Activated CD8-positive, alpha-beta T cell treated with anti-CD3 and anti-CD28 coated beads, Interleukin-2, amount 10 ng/mL, durations not matched to agents 7 days and 5 days (primary cell): ENCODE results near the gene NMRAL1. TPM values are rescaled to one million over a fixed set of nuclear protein-coding genes. Genes with fewer than 3 reads are reported as not detected.
A peak's percentile ranks its signal among the peaks of the same experiment; 100 is the strongest.

Source experiments
- ATAC-seq: fragments of 150-1000 bp; cut with Tn5 transposase; one replicate; pipeline ENCODE4 v1.10.0; 2021; ENCODE audit warnings: moderate library complexity
- CTCF ChIA-PET: fragments of 350-600 bp; sonication (Branson Sonifier 250); formaldehyde crosslinking; loops from one replicate; lab custom pipeline; 2021; ENCODE audit warnings: antibody characterized with exemption; lab: Charles Lee
- POLR2A ChIA-PET: fragments of 350-600 bp; sonication (Branson Sonifier 250); formaldehyde crosslinking; loops from one replicate; lab custom pipeline; 2021; ENCODE audit warnings: antibody characterized with exemption; lab: Charles Lee
- DNase-seq: peaks from one replicate; pipeline ENCODE4 v3.0.0-alpha.2; 2020
- H3K27ac Mint-ChIP-seq: one replicate; pipeline ENCODE4 v1.8.0; 2021; ENCODE audit warnings: mild to moderate bottlenecking, mixed read lengths
- H3K27me3 Mint-ChIP-seq: one replicate; pipeline ENCODE4 v1.8.0; 2021; ENCODE audit warnings: low read depth, mixed read lengths
- H3K36me3 Mint-ChIP-seq: one replicate; pipeline ENCODE4 v1.8.0; 2021; ENCODE audit warnings: low read depth, mixed read lengths
- H3K4me1 Mint-ChIP-seq: one replicate; pipeline ENCODE4 v1.8.0; 2021; ENCODE audit warnings: low read depth, mixed read lengths
- H3K4me3 Mint-ChIP-seq: one replicate; pipeline ENCODE4 v1.8.0; 2021; ENCODE audit warnings: mild to moderate bottlenecking, mixed read lengths
- H3K9me3 Mint-ChIP-seq: one replicate; pipeline ENCODE4 v1.8.0; 2022; ENCODE audit warnings: mixed read lengths; ENCODE audit not compliant: insufficient read depth
- total RNA-seq, 2 experiments: library from RNA; stranded (reverse); gene quantifications; one replicate each; pipeline ENCODE4 v1.2.3, GENCODE V29; 2021

The NMRAL1 gene
- total RNA-seq, 2 experiments from 2014 or later = 53.6 to 55.6 TPM

DNA sequence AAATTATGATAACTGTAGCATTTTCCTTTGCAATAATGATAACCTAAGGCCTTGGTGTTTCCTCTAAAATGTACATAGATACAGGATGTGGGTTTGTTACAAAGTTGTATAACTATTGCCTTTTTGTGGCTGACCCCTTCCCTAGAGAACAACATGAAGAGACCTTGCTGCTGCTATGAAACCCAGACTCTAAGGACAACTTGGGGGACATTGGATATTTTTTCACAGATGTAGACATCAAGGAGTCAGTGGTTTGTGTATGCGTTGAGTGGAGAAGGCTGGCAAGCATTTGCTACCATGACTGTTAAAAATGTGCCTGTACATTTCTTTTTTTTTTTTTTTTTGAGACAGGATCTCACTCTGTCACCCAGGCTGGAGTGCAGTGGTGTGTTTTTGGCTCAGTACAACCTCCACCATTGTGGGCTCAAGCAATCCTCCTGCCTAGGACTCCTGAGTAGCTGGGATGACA, 14.1 kb upstream of the NMRAL1 start:
- CTCF ChIA-PET = interaction anchor here (1.2 to 4.6 kb wide), 6 partner anchors 12 to 60 kb away, joined by 7 to 47 read pairs (median 24); partner anchors contain the start of gene HMOX2
- Mint-ChIP-seq H3K4me3 (peak overlapping the region; percentile 64), H3K27ac (peak overlapping the region; percentile 92), H3K9me3 (no peaks in the 10 kb centered on the region), H3K36me3 (peaks cover 63% of the 10 kb centered on the region), H3K27me3 (no peaks in the 10 kb centered on the region), H3K4me1 (peaks cover 64% of the 10 kb centered on the region)
- DNase-seq = peak; percentile 52
- POLR2A ChIA-PET = interaction anchor here (1.2 to 2.8 kb wide), 5 partner anchors 11 to 23 kb away, joined by 3 to 12 read pairs (median 9); partner anchors contain the start of gene HMOX2
- ATAC-seq = peak; percentile 77

GRCh38 chr16:4487955-4488498, 13.6 kb upstream of the NMRAL1 start:
- Mint-ChIP-seq H3K4me3 (peak overlapping the region; percentile 64), H3K9me3 (no peaks in the 10 kb centered on the region), H3K36me3 (peaks cover 63% of the 10 kb centered on the region), H3K27ac (peak overlapping the region; percentile 92), H3K27me3 (no peaks in the 10 kb centered on the region), H3K4me1 (peaks cover 62% of the 10 kb centered on the region)
- DNase-seq (peak; percentile 35), ATAC-seq (peak; percentile 68)
- ChIA-PET POLR2A (interaction anchor here (0.7 to 3.2 kb wide), 5 partner anchors 11 to 22 kb away, joined by 3 to 31 read pairs (median 9); partner anchors contain the start of gene HMOX2), CTCF (interaction anchor here (0.7 to 4.6 kb wide), 6 partner anchors 11 to 128 kb away, joined by 3 to 47 read pairs (median 12); partner anchors contain the start of gene HMOX2)

DNA sequence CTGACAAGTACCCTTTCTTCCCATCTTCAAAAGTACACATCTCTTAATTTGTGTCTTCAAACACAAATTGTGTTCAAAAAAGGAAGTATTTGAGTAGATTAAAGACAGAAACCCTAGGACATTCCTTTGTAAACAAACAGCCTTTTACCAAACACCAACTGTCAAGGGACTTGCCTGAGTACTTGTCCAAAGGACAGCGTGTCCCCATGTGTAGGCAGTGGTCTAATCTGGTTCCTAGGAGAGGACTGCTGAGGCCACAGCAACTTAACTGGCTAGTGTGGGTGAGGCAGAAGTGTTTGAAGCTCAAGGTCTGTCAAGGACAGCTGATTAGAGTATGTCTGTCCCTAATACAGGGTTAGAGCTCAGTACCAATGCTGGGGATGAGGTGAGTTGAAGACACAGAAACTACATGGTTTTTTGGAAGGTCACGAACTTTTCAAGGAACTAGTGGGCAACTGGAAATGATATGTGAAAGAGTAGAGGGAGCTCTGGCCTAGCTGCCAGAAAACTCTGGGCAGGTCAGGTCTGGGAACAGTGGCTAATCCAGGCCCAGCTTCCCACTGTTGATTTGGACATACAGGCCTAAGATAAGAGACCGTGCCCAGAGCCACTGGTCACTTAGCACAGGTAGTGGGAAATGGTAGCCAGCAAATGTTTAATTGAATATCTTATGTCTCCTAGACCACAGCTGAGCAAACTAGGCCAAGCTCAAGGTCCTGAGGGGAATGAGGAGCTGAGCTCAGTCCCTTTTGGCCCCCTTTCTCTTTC, 11.9 kb upstream of the NMRAL1 start:
- Mint-ChIP-seq H3K27me3 (no peaks in the 10 kb centered on the region), H3K27ac (peak overlapping the region; percentile 92), H3K36me3 (peaks cover 65% of the 10 kb centered on the region), H3K9me3 (no peaks in the 10 kb centered on the region), H3K4me3 (no peak overlapping the region), H3K4me1 (peaks cover 76% of the 10 kb centered on the region)
- no peak for ATAC-seq
- ChIA-PET CTCF (interaction anchor here (0.7 to 4.6 kb wide), 4 partner anchors 10 to 62 kb away, joined by 3 to 47 read pairs (median 22); partner anchors contain the start of gene HMOX2), POLR2A (interaction anchor here (1.0 to 3.2 kb wide), 5 partner anchors 10 to 20 kb away, joined by 3 to 31 read pairs (median 7); partner anchors contain the start of gene HMOX2)
- DNase-seq = no peak

DNA sequence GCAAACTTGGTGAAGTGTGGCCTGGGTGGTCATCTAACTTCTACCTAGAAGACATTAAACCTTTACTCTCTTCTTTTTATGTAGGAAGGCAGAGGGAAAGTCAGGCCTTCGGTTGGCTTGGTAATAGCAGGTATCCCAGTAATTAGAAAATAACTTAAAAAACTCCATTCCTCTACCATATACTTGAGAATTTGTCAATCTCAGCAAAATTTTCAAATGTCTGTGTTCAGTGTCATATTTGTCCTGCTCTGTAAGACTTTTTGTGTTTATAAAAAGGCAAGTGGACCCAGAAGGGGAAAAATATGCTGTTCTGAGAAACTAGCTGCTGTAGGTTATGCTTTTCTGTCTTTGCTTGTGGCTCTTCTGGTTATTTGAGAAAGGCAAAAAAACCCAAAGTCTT, 7.5 kb upstream of the NMRAL1 start:
- no peak for ATAC-seq
- no peak for DNase-seq
- ChIA-PET CTCF (interaction anchor here (0.5 to 12.2 kb wide), 2 partner anchors 16 to 23 kb away, joined by 3 to 173 read pairs; no protein-coding TSS in a partner anchor), POLR2A (no interaction called here)
- Mint-ChIP-seq H3K4me1 (peaks cover 57% of the 10 kb centered on the region), H3K4me3 (no peak overlapping the region), H3K27ac (peak overlapping the region; percentile 83), H3K36me3 (peaks cover 52% of the 10 kb centered on the region), H3K27me3 (no peaks in the 10 kb centered on the region), H3K9me3 (no peaks in the 10 kb centered on the region)

DNA sequence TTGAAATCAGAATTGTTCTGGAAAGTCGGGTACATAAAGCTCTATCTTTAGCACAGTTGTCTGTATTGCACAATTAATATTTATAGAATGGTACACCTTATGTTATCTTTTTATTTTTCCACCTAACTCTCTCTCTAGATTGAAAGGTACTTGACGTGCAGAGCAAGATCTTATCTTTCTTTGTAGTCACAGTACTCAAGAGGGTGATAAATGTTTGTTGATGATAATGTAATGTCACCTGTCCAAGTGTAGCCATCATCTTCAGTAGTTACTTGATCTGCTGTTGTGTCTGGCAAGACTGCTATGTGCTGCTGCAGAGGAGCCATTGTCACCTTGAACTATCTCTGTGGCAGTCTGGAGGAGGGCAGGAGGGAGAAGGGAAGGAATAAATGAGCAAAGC, 7.1 kb upstream of the NMRAL1 start:
- H3K4me3 Mint-ChIP-seq = no peak overlapping the region
- H3K4me1 Mint-ChIP-seq = peaks cover 52% of the 10 kb centered on the region
- H3K27me3 Mint-ChIP-seq = no peaks in the 10 kb centered on the region
- peak overlapping the region; percentile 83 for H3K27ac Mint-ChIP-seq
- no peak for ATAC-seq
- POLR2A ChIA-PET = interaction anchor here (0.7 kb wide), 1 partner anchor 14 kb away, joined by 3 read pairs; no protein-coding TSS in a partner anchor
- no peak for DNase-seq
- H3K9me3 Mint-ChIP-seq = no peaks in the 10 kb centered on the region
- CTCF ChIA-PET = interaction anchor here (0.5 to 12.2 kb wide), 2 partner anchors 16 to 23 kb away, joined by 3 to 173 read pairs; no protein-coding TSS in a partner anchor
- peaks cover 48% of the 10 kb centered on the region for H3K36me3 Mint-ChIP-seq

DNA sequence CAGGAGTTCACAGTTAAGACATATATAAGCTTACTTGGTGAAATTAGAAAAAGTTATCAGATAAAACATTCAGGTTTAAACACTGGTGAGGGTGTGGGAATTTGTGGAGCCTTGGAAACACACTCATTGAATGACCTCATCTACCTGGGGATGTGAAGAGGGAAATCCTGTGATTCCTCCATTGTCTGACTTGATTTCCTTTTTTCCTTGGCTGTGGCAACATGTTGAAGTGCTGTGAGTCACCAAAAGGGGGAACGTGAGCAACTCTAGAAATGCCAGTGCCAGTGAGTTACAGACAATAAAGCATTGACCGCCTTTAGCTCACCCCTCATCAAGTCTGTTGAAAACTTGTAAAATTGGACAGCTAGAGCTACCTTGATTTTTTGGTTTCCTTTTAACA, 3.5 kb upstream of the NMRAL1 start:
- H3K4me3 Mint-ChIP-seq = peak overlapping the region; percentile 92
- POLR2A ChIA-PET = interaction anchor here (0.6 to 4.3 kb wide), 7 partner anchors 9 to 194 kb away, joined by 3 to 31 read pairs (median 5); no protein-coding TSS in a partner anchor
- H3K9me3 Mint-ChIP-seq = no peaks in the 10 kb centered on the region
- peaks cover 31% of the 10 kb centered on the region for H3K36me3 Mint-ChIP-seq
- H3K27me3 Mint-ChIP-seq = no peaks in the 10 kb centered on the region
- CTCF ChIA-PET = interaction anchor here (0.7 to 12.2 kb wide), 16 partner anchors 8 to 1222 kb away, joined by 3 to 173 read pairs (median 5); no protein-coding TSS in a partner anchor
- peaks cover 54% of the 10 kb centered on the region for H3K4me1 Mint-ChIP-seq
- peak overlapping the region; percentile 84 for H3K27ac Mint-ChIP-seq
- peak; percentile 42 for DNase-seq
- no peak for ATAC-seq

GRCh38 chr16:4475880-4476788, 1.7 kb upstream of the NMRAL1 start, which contains the start of gene HMOX2:
Gene HMOX2, plus strand, starts transcription at chr16:4476398. Its CDS starts 29,127 bp downstream, at chr16:4505525.
- POLR2A ChIA-PET = interaction anchor here (0.6 to 4.3 kb wide), 20 partner anchors 10 to 1961 kb away, joined by 3 to 31 read pairs (median 6); partner anchors contain the start of genes CORO7 and MGRN1
- ATAC-seq (peak; percentile 84), DNase-seq (peak; percentile 95)
- Mint-ChIP-seq H3K27me3 (no peaks in the 10 kb centered on the region), H3K4me1 (peaks cover 45% of the 10 kb centered on the region), H3K4me3 (peak within 1 kb of the TSS; percentile 92), H3K27ac (peak within 1 kb of the TSS; percentile 90), H3K36me3 (peaks cover 23% of the 10 kb centered on the region), H3K9me3 (no peaks in the 10 kb centered on the region)
- CTCF ChIA-PET = interaction anchor here (0.7 to 12.2 kb wide), 15 partner anchors 10 to 168 kb away, joined by 3 to 173 read pairs (median 5); partner anchors contain the start of genes C16orf96, CDIP1 and CORO7

- ChIA-PET POLR2A (interaction anchor here (0.5 to 1.3 kb wide), 3 partner anchors 10 to 59 kb away, joined by 3 to 5 read pairs (median 4); no protein-coding TSS in a partner anchor), CTCF (interaction anchor here (0.8 to 12.2 kb wide), 3 partner anchors 32 to 114 kb away, joined by 3 to 173 read pairs (median 4); no protein-coding TSS in a partner anchor)
- ATAC-seq = no peak
- H3K36me3 Mint-ChIP-seq = peaks cover 23% of the 10 kb centered on the region
- H3K4me1 Mint-ChIP-seq = peaks cover 31% of the 10 kb centered on the region
- peak overlapping the region; percentile 76 for H3K4me3 Mint-ChIP-seq
- H3K9me3 Mint-ChIP-seq = no peaks in the 10 kb centered on the region
- peak overlapping the region; percentile 88 for H3K27ac Mint-ChIP-seq
- DNase-seq = no peak
- H3K27me3 Mint-ChIP-seq = no peaks in the 10 kb centered on the region
Observed at GRCh38 chr16:4472880-4473279, 1.5 kb downstream of the NMRAL1 start.

DNA sequence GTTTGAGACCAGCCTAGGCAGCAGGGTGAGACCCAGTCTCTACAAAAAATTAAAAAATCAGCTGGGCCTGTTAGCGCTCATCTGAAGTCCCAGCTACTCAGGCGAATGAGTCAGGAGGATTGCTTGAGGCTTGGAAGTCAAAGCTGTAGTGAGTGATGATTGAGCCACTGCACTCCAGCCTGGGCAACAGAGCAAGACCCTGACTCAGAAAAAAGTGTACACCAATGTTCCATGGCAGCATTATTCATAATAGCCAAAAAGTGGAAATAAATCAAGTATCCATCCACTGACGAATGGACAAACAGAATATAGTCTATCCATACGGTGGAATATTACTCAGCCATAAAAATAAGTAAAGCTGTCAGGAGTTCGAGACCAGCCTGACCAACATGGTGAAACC, 2.6 kb downstream of the NMRAL1 start:
- ChIA-PET CTCF (interaction anchor here (12.2 kb wide), 1 partner anchor 33 kb away, joined by 173 read pairs; no protein-coding TSS in a partner anchor), POLR2A (interaction anchor here (0.6 to 1.3 kb wide), 3 partner anchors 34 to 55 kb away, joined by 4 to 5 read pairs (median 4); partner anchors contain the start of gene CORO7)
- H3K9me3 Mint-ChIP-seq = no peaks in the 10 kb centered on the region
- ATAC-seq (no peak), DNase-seq (no peak)
- H3K4me1 Mint-ChIP-seq = peaks cover 27% of the 10 kb centered on the region
- H3K27me3 Mint-ChIP-seq = no peaks in the 10 kb centered on the region
- H3K36me3 Mint-ChIP-seq = peaks cover 20% of the 10 kb centered on the region
- no peak overlapping the region for H3K4me3 Mint-ChIP-seq
- no peak overlapping the region for H3K27ac Mint-ChIP-seq

DNA sequence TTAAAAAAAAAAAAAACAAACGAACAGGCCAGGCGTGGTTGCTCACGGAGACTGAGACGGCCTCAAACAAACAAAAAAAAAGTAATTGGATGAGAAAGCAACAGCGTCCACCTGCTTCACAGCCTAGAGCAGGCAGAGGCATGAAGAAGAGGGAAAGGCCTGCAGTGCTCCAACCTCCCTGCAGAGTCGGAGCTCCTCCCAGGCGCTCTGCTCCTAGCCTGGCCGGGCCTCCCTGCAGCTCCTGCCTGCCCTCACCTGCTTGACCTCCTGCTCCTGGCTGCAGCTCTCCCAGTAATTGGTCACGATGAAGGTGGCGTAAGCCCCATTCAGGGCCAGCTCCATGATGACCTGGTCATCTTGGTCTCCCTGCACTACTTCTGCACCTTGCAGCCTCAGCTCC, 5.5 kb downstream of the NMRAL1 start:
- DNase-seq (no peak), ATAC-seq (no peak)
- POLR2A ChIA-PET = no interaction called here
- peaks cover 34% of the 10 kb centered on the region for H3K4me1 Mint-ChIP-seq
- no peaks in the 10 kb centered on the region for H3K27me3 Mint-ChIP-seq
- CTCF ChIA-PET = no interaction called here
- H3K36me3 Mint-ChIP-seq = peaks cover 36% of the 10 kb centered on the region
- no peak overlapping the region for H3K4me3 Mint-ChIP-seq
- H3K27ac Mint-ChIP-seq = no peak overlapping the region
- no peaks in the 10 kb centered on the region for H3K9me3 Mint-ChIP-seq
